Measurements from ENCODE around the gene RPS6KA5.

GRCh38 chr14:90851327-90852036 is 209.0 kb downstream of the RPS6KA5 start:
- TF ChIP-seq CTCF (IDR thresholded peaks at IDR 0.05) (no peak), POLR2A (IDR thresholded peaks at IDR 0.05) (no peak)
